ENCODE results near the gene PNLDC1. TPM values are rescaled to one million over a fixed set of nuclear protein-coding genes. Genes with fewer than 3 reads are reported as not detected.

Gene PNLDC1
- polyA plus RNA-seq, 3 donors: 0.07 to 0.56 (median 0.56) TPM

DNA sequence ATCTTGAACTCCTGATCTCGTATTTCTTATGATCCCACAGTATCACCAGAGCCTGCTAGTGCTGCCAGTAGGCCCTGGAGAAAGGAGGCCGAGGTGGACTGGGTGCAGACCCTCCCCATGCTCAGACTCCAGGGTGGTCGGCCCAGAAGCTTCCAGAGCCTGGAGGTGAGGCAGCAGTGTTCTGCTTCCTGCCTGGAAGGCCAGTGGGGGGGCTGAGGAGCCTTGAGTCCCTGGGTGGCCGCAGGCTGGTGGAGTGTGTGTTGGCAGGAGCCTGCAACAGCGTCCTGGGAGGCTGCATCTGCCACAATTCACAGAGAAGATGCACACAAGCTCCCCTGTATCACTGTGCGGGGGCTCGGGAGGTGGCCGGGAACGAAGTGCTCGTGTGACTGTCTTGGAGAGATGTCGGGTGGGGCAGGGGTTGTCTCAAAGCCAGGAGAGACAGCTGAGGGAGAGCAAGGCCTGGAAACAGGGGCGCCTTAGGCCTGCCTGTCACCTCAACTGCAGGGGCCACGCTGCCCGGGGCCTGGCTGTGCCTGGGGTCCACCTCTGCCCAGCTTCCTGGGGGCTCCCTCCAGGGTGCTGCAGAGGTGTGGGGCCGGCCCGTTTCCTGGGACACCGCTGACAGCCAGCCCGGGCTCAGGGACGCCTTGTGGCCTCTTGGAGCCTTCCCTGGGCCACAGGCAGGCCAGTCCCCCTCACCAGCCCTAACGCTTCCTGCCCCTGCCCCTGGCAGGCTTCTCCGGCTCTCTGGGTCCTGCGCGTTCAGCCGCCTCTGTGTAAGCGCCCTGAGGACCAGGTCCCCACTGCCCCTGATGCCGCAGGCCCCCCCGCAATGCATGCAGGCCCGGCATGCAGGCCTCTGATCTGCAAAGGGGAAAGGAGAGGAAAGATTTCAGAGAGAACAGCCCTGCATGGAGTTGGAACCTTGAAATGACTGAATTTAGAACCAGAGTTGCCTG is 66.5 kb downstream of the PNLDC1 start:
- H3K27ac ChIP-seq (ENCODE audit: low read depth, low read length): no peak overlapping the region
- WGBS, 3 donors: 84 to 91% (median 89%) methylated on average over 26 to 28 of the region's 28 CpGs

Other genes with a start within 250 kb of the PNLDC1 start
- 1,000 to 10,000 TPM in 1 of 3 donors, 100 to 1,000 TPM in 2; 315 to 1,671 (median 608) TPM for gene SOD2, start 107.0 kb upstream of the PNLDC1 start, polyA plus RNA-seq
- gene WTAP, start 72.8 kb upstream of the PNLDC1 start, polyA plus RNA-seq: 10 to 100 TPM; 36.9 to 99.5 (median 96.0) TPM
- 10 to 100 TPM in 2 of 3 donors, 1 to 10 TPM in 1; 9.9 to 18.8 (median 16.9) TPM for gene ACAT2, start 38.2 kb upstream of the PNLDC1 start, polyA plus RNA-seq
- gene TCP1, start 10.7 kb upstream of the PNLDC1 start, polyA plus RNA-seq: 100 to 1,000 TPM in 2 of 3 donors, 10 to 100 TPM in 1; 70.0 to 141 (median 108) TPM
- 10 to 100 TPM; 29.7 to 72.1 (median 51.7) TPM for gene MRPL18, start 9.8 kb upstream of the PNLDC1 start, polyA plus RNA-seq
- under 1 TPM in 1 of 3 donors, not detected in 2; under 0.01 TPM for gene MAS1, start 90.7 kb downstream of the PNLDC1 start, polyA plus RNA-seq
- gene IGF2R, start 168.8 kb downstream of the PNLDC1 start, polyA plus RNA-seq: 10 to 100 TPM; 13.8 to 30.6 (median 14.2) TPM